ENCODE data around the gene MRGPRD. TPM values are rescaled to one million over a fixed set of nuclear protein-coding genes. Genes with fewer than 3 reads are reported as not detected.

The MRGPRD gene
- total RNA-seq, 2 experiments from 2014 or later, result not detected

DNA sequence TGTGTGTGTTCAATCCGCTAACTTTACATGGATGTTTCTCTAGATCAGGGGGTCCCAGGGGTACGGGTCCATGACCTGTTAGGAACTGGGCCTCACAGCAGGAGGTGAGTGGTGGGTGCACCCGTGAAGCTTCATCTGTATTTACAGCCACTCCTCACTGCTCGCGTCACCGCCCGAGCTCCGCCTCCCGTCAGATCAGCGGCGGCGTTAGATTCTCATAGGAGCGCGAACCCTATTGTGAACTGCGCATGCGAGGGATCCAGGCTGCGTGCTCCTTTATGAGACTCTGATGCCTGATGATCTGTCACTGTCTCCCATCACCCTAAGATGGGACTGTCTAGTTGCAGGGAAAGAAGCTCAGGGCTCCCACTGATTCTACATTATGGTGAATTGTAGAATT, 31.9 kb downstream of the MRGPRD start:
- POLR2A ChIA-PET, result interaction anchor here (0.9 kb wide), 1 partner anchor 18 kb away, joined by 3 read pairs; no protein-coding TSS in a partner anchor
- CTCF ChIA-PET, result no interaction called here
- H3K4me1 Mint-ChIP-seq (ENCODE audit: low read depth), result peaks cover 5% of the 10 kb centered on the region
- intact Hi-C loops (cut with micrococcal nuclease), result no loop called here
- DNase-seq (no peak), ATAC-seq (no peak)
- no peaks in the 10 kb centered on the region for H3K27me3 Mint-ChIP-seq
- H3K36me3 Mint-ChIP-seq (ENCODE audit: low read depth), result no peaks in the 10 kb centered on the region
- H3K9me3 Mint-ChIP-seq, result no peaks in the 10 kb centered on the region
- TF ChIP-seq, protein P1, sequence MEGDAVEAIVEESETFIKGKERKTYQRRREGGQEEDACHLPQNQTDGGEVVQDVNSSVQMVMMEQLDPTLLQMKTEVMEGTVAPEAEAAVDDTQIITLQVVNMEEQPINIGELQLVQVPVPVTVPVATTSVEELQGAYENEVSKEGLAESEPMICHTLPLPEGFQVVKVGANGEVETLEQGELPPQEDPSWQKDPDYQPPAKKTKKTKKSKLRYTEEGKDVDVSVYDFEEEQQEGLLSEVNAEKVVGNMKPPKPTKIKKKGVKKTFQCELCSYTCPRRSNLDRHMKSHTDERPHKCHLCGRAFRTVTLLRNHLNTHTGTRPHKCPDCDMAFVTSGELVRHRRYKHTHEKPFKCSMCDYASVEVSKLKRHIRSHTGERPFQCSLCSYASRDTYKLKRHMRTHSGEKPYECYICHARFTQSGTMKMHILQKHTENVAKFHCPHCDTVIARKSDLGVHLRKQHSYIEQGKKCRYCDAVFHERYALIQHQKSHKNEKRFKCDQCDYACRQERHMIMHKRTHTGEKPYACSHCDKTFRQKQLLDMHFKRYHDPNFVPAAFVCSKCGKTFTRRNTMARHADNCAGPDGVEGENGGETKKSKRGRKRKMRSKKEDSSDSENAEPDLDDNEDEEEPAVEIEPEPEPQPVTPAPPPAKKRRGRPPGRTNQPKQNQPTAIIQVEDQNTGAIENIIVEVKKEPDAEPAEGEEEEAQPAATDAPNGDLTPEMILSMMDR (IDR thresholded peaks at IDR 0.05), result no peak
- no peak overlapping the region for H3K4me3 Mint-ChIP-seq
- no peak overlapping the region for H3K27ac Mint-ChIP-seq

DNA sequence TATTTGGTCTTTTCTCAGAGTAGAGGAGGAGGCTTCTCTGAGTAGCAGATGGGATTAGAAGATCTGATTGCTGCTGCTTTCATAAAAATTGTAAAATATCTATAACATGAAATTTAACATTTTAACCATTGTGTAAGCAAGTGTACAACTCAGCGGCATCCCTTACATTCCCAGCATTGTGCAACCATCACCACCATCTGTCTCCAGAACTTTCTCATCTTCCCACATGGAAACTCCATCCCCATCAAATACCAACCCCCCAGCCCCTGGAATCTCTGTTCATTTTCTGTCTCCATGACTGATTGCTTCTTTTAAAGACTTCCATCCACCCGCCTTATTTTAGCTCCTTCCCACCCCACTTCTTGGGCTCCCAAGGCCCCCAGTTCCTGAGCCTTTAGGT, 32.3 kb downstream of the MRGPRD start:
- H3K36me3 Mint-ChIP-seq (ENCODE audit: low read depth), result no peaks in the 10 kb centered on the region
- TF ChIP-seq, protein P1 (IDR thresholded peaks at IDR 0.05), result no peak
- peaks cover 5% of the 10 kb centered on the region for H3K4me1 Mint-ChIP-seq (ENCODE audit: low read depth)
- POLR2A ChIA-PET, result interaction anchor here (0.9 kb wide), 1 partner anchor 18 kb away, joined by 3 read pairs; no protein-coding TSS in a partner anchor
- no peaks in the 10 kb centered on the region for H3K9me3 Mint-ChIP-seq
- no peak overlapping the region for H3K27ac Mint-ChIP-seq
- DNase-seq, result no peak
- CTCF ChIA-PET, result no interaction called here
- intact Hi-C loops (cut with micrococcal nuclease), result no loop called here
- no peaks in the 10 kb centered on the region for H3K27me3 Mint-ChIP-seq
- no peak overlapping the region for H3K4me3 Mint-ChIP-seq
- no peak for ATAC-seq

- ATAC-seq, result no peak
- POLR2A ChIA-PET, result interaction anchor here (1.6 kb wide), 1 partner anchor 113 kb away, joined by 3 read pairs; no protein-coding TSS in a partner anchor
- Mint-ChIP-seq H3K4me1 (ENCODE audit: low read depth) (peaks cover 5% of the 10 kb centered on the region), H3K36me3 (ENCODE audit: low read depth) (no peaks in the 10 kb centered on the region), H3K27ac (no peak overlapping the region), H3K27me3 (no peaks in the 10 kb centered on the region), H3K9me3 (no peaks in the 10 kb centered on the region), H3K4me3 (no peak overlapping the region)
- DNase-seq, result no peak
- CTCF ChIA-PET, result no interaction called here
- TF ChIP-seq, protein P1 (IDR thresholded peaks at IDR 0.05), result no peak
- intact Hi-C loops (cut with micrococcal nuclease), result no loop called here
Observed at GRCh38 chr11:68947151-68947550, 33.6 kb downstream of the MRGPRD start.

- ATAC-seq, result no peak
Observed at GRCh38 chr11:68946416-68947090, 34.2 kb downstream of the MRGPRD start.

GRCh38 chr11:68942751-68943271, 38.0 kb downstream of the MRGPRD start:
- intact Hi-C loops (cut with micrococcal nuclease), result no loop called here
- CTCF ChIA-PET, result no interaction called here

More at GRCh38 chr11:68946416-68947090, 34.2 kb downstream of the MRGPRD start:
- CTCF ChIA-PET, result no interaction called here
- Mint-ChIP-seq H3K27ac (no peak overlapping the region), H3K4me3 (no peak overlapping the region), H3K36me3 (ENCODE audit: low read depth) (no peaks in the 10 kb centered on the region), H3K4me1 (ENCODE audit: low read depth) (peaks cover 5% of the 10 kb centered on the region), H3K27me3 (no peaks in the 10 kb centered on the region), H3K9me3 (no peaks in the 10 kb centered on the region)
- TF ChIP-seq, protein P1 (IDR thresholded peaks at IDR 0.05), result no peak
- POLR2A ChIA-PET, result interaction anchor here (1.6 kb wide), 1 partner anchor 113 kb away, joined by 3 read pairs; no protein-coding TSS in a partner anchor
- no peak for DNase-seq
- intact Hi-C loops (cut with micrococcal nuclease), result no loop called here

More at GRCh38 chr11:68942751-68943271, 38.0 kb downstream of the MRGPRD start:
- no peak for ATAC-seq
- POLR2A ChIA-PET, result interaction anchor here (0.6 kb wide), 1 partner anchor 74 kb away, joined by 3 read pairs; no protein-coding TSS in a partner anchor
- TF ChIP-seq, protein P1 (IDR thresholded peaks at IDR 0.05), result no peak
- no peak overlapping the region for H3K4me3 Mint-ChIP-seq
- H3K36me3 Mint-ChIP-seq (ENCODE audit: low read depth), result peaks cover 3% of the 10 kb centered on the region
- no peak for DNase-seq
- H3K4me1 Mint-ChIP-seq (ENCODE audit: low read depth), result peaks cover 5% of the 10 kb centered on the region
- no peaks in the 10 kb centered on the region for H3K9me3 Mint-ChIP-seq
- no peaks in the 10 kb centered on the region for H3K27me3 Mint-ChIP-seq
- no peak overlapping the region for H3K27ac Mint-ChIP-seq

Data from activated CD8-positive, alpha-beta T cell treated with anti-CD3 and anti-CD28 coated beads for 36 hours (primary cell).